OCI-M2 (cell line): Measurements from ENCODE around the gene MAP3K21.

ENCODE experiments used
- DNase-seq: peaks from one replicate; lab custom pipeline; 2025; ENCODE audit not compliant: unreplicated experiment; lab: John Stamatoyannopoulos, UW

The MAP3K21 gene

GRCh38 chr1:233323718-233324117 lies 3.8 kb upstream of the MAP3K21 start:
- DNase-seq = no peak

- no peak for DNase-seq
These were observed 1.2 kb upstream of the MAP3K21 start for GRCh38 chr1:233326319-233326718.

- no peak for DNase-seq
These were observed 493 bp upstream of the MAP3K21 start for GRCh38 chr1:233326811-233327650.

GRCh38 chr1:233328142-233328921 lies 808 bp downstream of the MAP3K21 start:
- no peak for DNase-seq

- DNase-seq = no peak
These were observed 4.4 kb downstream of the MAP3K21 start for GRCh38 chr1:233331676-233332519.

- DNase-seq = no peak
These were observed 5.6 kb downstream of the MAP3K21 start for GRCh38 chr1:233333086-233333485.

- DNase-seq = no peak
These were observed 6.6 kb downstream of the MAP3K21 start for GRCh38 chr1:233334092-233334491.

GRCh38 chr1:233336554-233337456 lies 9.3 kb downstream of the MAP3K21 start:
- no peak for DNase-seq

GRCh38 chr1:233337505-233337904 lies 10.0 kb downstream of the MAP3K21 start:
- DNase-seq = no peak

- no peak for DNase-seq
These were observed 10.6 kb downstream of the MAP3K21 start for GRCh38 chr1:233338102-233338501.

GRCh38 chr1:233340031-233340555 lies 12.6 kb downstream of the MAP3K21 start:
- no peak for DNase-seq

- no peak for DNase-seq
These were observed 13.5 kb downstream of the MAP3K21 start for GRCh38 chr1:233340966-233341516.

GRCh38 chr1:233342086-233342485 lies 14.6 kb downstream of the MAP3K21 start:
- DNase-seq = no peak

- no peak for DNase-seq
These were observed 15.7 kb downstream of the MAP3K21 start for GRCh38 chr1:233343262-233343661.

GRCh38 chr1:233347338-233347737 lies 19.8 kb downstream of the MAP3K21 start:
- DNase-seq = no peak

- DNase-seq = no peak
These were observed 21.6 kb downstream of the MAP3K21 start for GRCh38 chr1:233349137-233349536.

GRCh38 chr1:233354983-233355382 lies 27.5 kb downstream of the MAP3K21 start:
- no peak for DNase-seq

- no peak for DNase-seq
These were observed 28.5 kb downstream of the MAP3K21 start for GRCh38 chr1:233355841-233356704.

GRCh38 chr1:233356705-233356987 lies 29.1 kb downstream of the MAP3K21 start:
- no peak for DNase-seq
